ENCODE data around the gene JAZF1.

Gene JAZF1

DNA sequence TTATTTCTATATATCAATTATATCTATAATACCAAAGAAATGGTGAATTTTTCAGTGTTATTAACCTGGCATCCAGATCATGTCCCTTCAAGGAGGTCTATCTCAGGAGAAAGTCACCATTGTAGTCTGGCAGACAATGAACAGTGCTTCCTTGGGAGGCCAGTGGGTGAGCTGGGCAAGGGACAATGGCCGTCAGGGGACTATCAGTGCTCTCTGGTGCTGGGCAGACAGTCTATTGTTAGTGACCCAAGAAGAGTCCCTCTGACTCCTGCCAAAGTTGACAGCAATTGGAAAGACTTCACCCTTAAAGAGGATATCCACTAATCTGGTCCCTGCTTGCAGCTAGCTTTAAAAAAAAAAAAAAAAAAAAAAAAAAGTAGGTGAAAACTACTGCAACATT is 7.1 kb downstream of the JAZF1 start (continued):
- no peak for TF ChIP-seq CREB5 (CRISPR knock-in tag; IDR thresholded peaks at IDR 0.05; ENCODE audit: low read depth)

DNA sequence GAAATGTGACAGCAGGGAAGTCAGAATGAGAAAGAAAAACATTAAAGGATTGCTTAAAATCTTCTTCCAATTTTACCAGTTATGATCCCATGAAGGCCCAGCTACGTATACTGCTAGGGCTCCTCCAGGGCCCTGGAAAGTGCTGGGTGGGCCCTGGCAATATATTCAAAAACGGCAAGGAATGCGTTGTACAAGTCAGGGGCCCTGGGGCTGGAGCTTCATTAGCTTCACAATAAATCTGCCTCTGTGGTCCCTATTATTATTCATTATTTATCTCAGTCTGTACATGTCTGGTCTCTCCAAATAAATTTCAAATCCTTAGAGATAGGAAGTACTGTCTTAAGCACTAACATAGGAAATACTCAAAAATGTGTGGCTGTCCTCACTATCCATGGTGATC is 7.6 kb downstream of the JAZF1 start:
- no peak for ATAC-seq
- TF ChIP-seq GLIS3 (CRISPR knock-in tag; IDR thresholded peaks at IDR 0.05), result no peak
- TF ChIP-seq SNAI2 (CRISPR knock-in tag; IDR thresholded peaks at IDR 0.05), result no peak
- TF ChIP-seq BACH2 (CRISPR knock-in tag; IDR thresholded peaks at IDR 0.05; ENCODE audit: borderline replicate concordance), result no peak
- no peak for TF ChIP-seq POU6F1 (CRISPR knock-in tag; IDR thresholded peaks at IDR 0.05; ENCODE audit: borderline replicate concordance, low read depth)
- no peak for TF ChIP-seq ISL1 (CRISPR knock-in tag; IDR thresholded peaks at IDR 0.05)
- no peak for TF ChIP-seq ZNF565 (CRISPR knock-in tag; conservative IDR thresholded peaks at IDR 0.05; ENCODE audit: low read depth)
- no peak for TF ChIP-seq TSHZ2 (CRISPR knock-in tag; IDR thresholded peaks at IDR 0.05)

- no peak for TF ChIP-seq BACH2 (CRISPR knock-in tag; IDR thresholded peaks at IDR 0.05; ENCODE audit: borderline replicate concordance)
- no peak for TF ChIP-seq OSR1 (CRISPR knock-in tag; IDR thresholded peaks at IDR 0.05)
- no peak for TF ChIP-seq GLIS3 (CRISPR knock-in tag; IDR thresholded peaks at IDR 0.05)
- TF ChIP-seq ISL1 (CRISPR knock-in tag; IDR thresholded peaks at IDR 0.05), result no peak
- no peak for TF ChIP-seq POU6F1 (CRISPR knock-in tag; IDR thresholded peaks at IDR 0.05; ENCODE audit: borderline replicate concordance, low read depth)
- no peak for TF ChIP-seq ZNF70 (CRISPR knock-in tag; IDR thresholded peaks at IDR 0.05)
- no peak for TF ChIP-seq TSHZ2 (CRISPR knock-in tag; IDR thresholded peaks at IDR 0.05)
- TF ChIP-seq ZC3H10 (CRISPR knock-in tag; IDR thresholded peaks at IDR 0.05), result no peak
- TF ChIP-seq CSDC2 (CRISPR knock-in tag; IDR thresholded peaks at IDR 0.05), result no peak
- no peak for TF ChIP-seq PATZ1 (CRISPR knock-in tag; IDR thresholded peaks at IDR 0.05; ENCODE audit: borderline replicate concordance)
- no peak for TF ChIP-seq CREB5 (CRISPR knock-in tag; IDR thresholded peaks at IDR 0.05; ENCODE audit: low read depth)
- TF ChIP-seq TCF4 (CRISPR knock-in tag; IDR thresholded peaks at IDR 0.05; ENCODE audit: borderline replicate concordance), result no peak
- TF ChIP-seq PPARA (CRISPR knock-in tag; IDR thresholded peaks at IDR 0.05; ENCODE audit: borderline replicate concordance), result no peak
- TF ChIP-seq ZNF565 (CRISPR knock-in tag; conservative IDR thresholded peaks at IDR 0.05; ENCODE audit: low read depth), result no peak
- TF ChIP-seq, protein P1, sequence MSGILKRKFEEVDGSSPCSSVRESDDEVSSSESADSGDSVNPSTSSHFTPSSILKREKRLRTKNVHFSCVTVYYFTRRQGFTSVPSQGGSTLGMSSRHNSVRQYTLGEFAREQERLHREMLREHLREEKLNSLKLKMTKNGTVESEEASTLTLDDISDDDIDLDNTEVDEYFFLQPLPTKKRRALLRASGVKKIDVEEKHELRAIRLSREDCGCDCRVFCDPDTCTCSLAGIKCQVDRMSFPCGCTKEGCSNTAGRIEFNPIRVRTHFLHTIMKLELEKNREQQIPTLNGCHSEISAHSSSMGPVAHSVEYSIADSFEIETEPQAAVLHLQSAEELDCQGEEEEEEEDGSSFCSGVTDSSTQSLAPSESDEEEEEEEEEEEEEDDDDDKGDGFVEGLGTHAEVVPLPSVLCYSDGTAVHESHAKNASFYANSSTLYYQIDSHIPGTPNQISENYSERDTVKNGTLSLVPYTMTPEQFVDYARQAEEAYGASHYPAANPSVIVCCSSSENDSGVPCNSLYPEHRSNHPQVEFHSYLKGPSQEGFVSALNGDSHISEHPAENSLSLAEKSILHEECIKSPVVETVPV (CRISPR knock-in tag; IDR thresholded peaks at IDR 0.05), result no peak
- no peak for TF ChIP-seq SNAI2 (CRISPR knock-in tag; IDR thresholded peaks at IDR 0.05)
- TF ChIP-seq ZFP30 (CRISPR knock-in tag; IDR thresholded peaks at IDR 0.05), result no peak
- ATAC-seq, result no peak
Observed at GRCh38 chr7:28170701-28171100, 9.9 kb downstream of the JAZF1 start.
